Tibial nerve (tissue), 4 donors: Measurements from ENCODE around the gene NR4A3. TPM values are rescaled to one million over a fixed set of nuclear protein-coding genes. Genes with fewer than 3 reads are reported as not detected.

Experiments used
- DNase-seq, 2 donors: peaks; one replicate each; pipeline ENCODE4 v3.0.0-alpha.2; 2019; ENCODE audit warnings: low spot score in 2 of 2
- H3K27ac ChIP-seq, 4 donors: fragments of 200-600 bp; sonication (generic) in 3 of 4; one replicate each; pipeline ENCODE4 v1.5.1; 2017 to 2019; ENCODE audit warnings: mild to moderate bottlenecking in 1 of 4
- H3K27me3 ChIP-seq, 2 donors: fragments of 200-600 bp; sonication (generic) in 1 of 2; one replicate each; pipeline versions ENCODE4 v1.5.1 to v1.6.0; 2017 to 2019
- H3K36me3 ChIP-seq, 3 donors: fragments of 200-600 bp; sonication (generic); one replicate each; pipeline ENCODE4 v1.5.1; 2018 to 2019
- H3K4me1 ChIP-seq, 4 donors: fragments of 200-600 bp; sonication (generic) in 3 of 4; one replicate each; pipeline ENCODE4 v1.5.1; 2017 to 2019
- H3K4me3 ChIP-seq, 4 donors: fragments of 200-600 bp; sonication (generic) in 3 of 4; one replicate each; pipeline ENCODE4 v1.5.1; 2017 to 2019; ENCODE audit warnings: mild to moderate bottlenecking in 1 of 4, moderate library complexity in 1 of 4
- H3K9me3 ChIP-seq, 4 donors: fragments of 200-600 bp; sonication (generic) in 3 of 4; one replicate each; pipeline ENCODE4 v1.5.1; 2017 to 2019
- EP300 ChIP-seq, 2 donors: sonication (generic); formaldehyde crosslinking; IDR thresholded peaks; one replicate each; pipeline ENCODE4 v1.6.1; 2017; ENCODE audit warnings: antibody characterized with exemption in 2 of 2, mild to moderate bottlenecking in 1 of 2
- POLR2A ChIP-seq, 2 donors: fragments of 450-650 bp; IDR thresholded peaks; one replicate each; pipeline ENCODE4 v1.6.1; 2017; ENCODE audit warnings: antibody characterized with exemption in 2 of 2, mild to moderate bottlenecking in 2 of 2, moderate library complexity in 2 of 2
- WGBS, 2 donors: methylation state at CpG; one replicate each; pipeline ENCODE4 v1.1.5; 2018; 5-methylcytosine and 5-hydroxymethylcytosine counted together
- total RNA-seq, 4 donors: library from RNA; depleted of rRNA; stranded (reverse); fragments of >200 nt; gene quantifications; one replicate each; pipeline ENCODE4 v1.1.0, GENCODE V29; 2016
- TF ChIP-seq, protein P1 (sequence below), 5 experiments: fragments of 200-600 bp in 3 of 5; fragments of 450-650 bp in 2 of 5; sonication (generic) in 3 of 5; IDR thresholded peaks; one replicate each; pipeline ENCODE4 v1.5.1; 2016 to 2019; ENCODE audit warnings: antibody characterized with exemption in 5 of 5, mild to moderate bottlenecking in 3 of 5, moderate library complexity in 2 of 5

The NR4A3 gene
- total RNA-seq, 4 donors from 2014 or later: 3.0 to 12.7 (median 4.8) TPM

GRCh38 chr9:99881769-99882168 lies 60.1 kb downstream of the NR4A3 start:
- no peak for TF ChIP-seq EP300 (IDR thresholded peaks at IDR 0.05)
- TF ChIP-seq, protein P1, sequence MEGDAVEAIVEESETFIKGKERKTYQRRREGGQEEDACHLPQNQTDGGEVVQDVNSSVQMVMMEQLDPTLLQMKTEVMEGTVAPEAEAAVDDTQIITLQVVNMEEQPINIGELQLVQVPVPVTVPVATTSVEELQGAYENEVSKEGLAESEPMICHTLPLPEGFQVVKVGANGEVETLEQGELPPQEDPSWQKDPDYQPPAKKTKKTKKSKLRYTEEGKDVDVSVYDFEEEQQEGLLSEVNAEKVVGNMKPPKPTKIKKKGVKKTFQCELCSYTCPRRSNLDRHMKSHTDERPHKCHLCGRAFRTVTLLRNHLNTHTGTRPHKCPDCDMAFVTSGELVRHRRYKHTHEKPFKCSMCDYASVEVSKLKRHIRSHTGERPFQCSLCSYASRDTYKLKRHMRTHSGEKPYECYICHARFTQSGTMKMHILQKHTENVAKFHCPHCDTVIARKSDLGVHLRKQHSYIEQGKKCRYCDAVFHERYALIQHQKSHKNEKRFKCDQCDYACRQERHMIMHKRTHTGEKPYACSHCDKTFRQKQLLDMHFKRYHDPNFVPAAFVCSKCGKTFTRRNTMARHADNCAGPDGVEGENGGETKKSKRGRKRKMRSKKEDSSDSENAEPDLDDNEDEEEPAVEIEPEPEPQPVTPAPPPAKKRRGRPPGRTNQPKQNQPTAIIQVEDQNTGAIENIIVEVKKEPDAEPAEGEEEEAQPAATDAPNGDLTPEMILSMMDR (IDR thresholded peaks at IDR 0.05): no peak
- Histone ChIP-seq H3K27ac (no peak overlapping the region), H3K4me3 (no peak overlapping the region), H3K36me3 (no peaks in the 10 kb centered on the region), H3K27me3 (no peaks in the 10 kb centered on the region), H3K9me3 (no peaks in the 10 kb centered on the region), H3K4me1 (no peaks in the 10 kb centered on the region)
- DNase-seq: no peak

DNA sequence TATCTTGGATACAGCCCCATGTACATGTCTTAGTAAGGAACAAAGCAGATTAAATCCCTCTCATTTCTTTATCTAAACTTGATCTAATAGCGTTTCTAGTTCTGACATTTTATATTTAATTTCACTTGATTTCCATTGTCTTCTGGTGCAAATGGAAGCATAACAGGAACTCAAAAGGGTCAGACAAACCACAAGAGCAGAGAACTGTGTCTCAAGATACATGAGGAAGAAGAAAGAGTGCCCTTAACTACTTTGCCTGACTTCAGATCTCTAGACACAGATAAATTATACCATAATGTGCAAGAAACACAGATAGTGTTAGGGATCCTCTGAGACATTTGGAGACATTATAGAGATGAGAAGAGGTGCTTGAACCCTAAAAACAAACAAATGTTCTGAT lies 64.1 kb downstream of the NR4A3 start:
- H3K4me3 ChIP-seq: no peak overlapping the region
- WGBS, 2 donors: 44 to 67% methylated on average over 1 of the region's 1 CpG
- H3K36me3 ChIP-seq: no peaks in the 10 kb centered on the region
- H3K27ac ChIP-seq: no peak overlapping the region
- no peaks in the 10 kb centered on the region for H3K4me1 ChIP-seq
- H3K9me3 ChIP-seq: no peaks in the 10 kb centered on the region
- TF ChIP-seq EP300 (IDR thresholded peaks at IDR 0.05): no peak
- TF ChIP-seq, protein P1 (IDR thresholded peaks at IDR 0.05): no peak
- TF ChIP-seq POLR2A (IDR thresholded peaks at IDR 0.05): no peak
- DNase-seq: no peak
- no peaks in the 10 kb centered on the region for H3K27me3 ChIP-seq

GRCh38 chr9:99889120-99889519 lies 67.4 kb downstream of the NR4A3 start:
- Histone ChIP-seq H3K36me3 (no peaks in the 10 kb centered on the region), H3K27ac (no peak overlapping the region), H3K4me1 (no peaks in the 10 kb centered on the region), H3K27me3 (no peaks in the 10 kb centered on the region), H3K9me3 (no peaks in the 10 kb centered on the region), H3K4me3 (no peak overlapping the region)
- WGBS, 2 donors: 79 to 100% methylated on average over 1 of the region's 1 CpG
- TF ChIP-seq EP300 (IDR thresholded peaks at IDR 0.05) (no peak), POLR2A (IDR thresholded peaks at IDR 0.05) (no peak)
- TF ChIP-seq, protein P1 (IDR thresholded peaks at IDR 0.05): no peak
- no peak for DNase-seq

GRCh38 chr9:99894826-99895225 lies 73.1 kb downstream of the NR4A3 start:
- WGBS, 2 donors: 31 to 38% methylated on average over 2 of the region's 2 CpGs
- H3K27me3 ChIP-seq: no peaks in the 10 kb centered on the region
- H3K27ac ChIP-seq: no peak overlapping the region

DNA sequence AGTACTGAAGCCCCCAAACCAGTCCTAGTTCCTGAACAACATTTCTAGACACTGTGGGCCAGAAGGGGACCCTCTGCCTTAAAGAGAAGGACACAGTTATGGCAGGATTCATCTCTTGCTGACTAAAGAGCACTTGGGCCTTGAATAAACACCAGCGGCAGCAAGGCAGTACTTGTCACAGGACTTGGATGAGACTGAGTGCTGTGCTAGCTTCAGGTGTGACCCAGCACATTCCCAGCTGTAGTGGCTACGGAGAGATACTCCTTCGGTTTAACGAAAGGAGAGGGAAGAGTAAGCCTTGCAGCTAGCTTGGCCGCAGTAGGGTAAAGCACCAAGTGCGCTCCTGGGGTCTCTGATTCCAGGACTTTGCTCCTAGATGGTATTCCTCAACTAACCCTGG lies 73.8 kb downstream of the NR4A3 start:
- H3K4me3 ChIP-seq: no peak overlapping the region
- H3K36me3 ChIP-seq: no peaks in the 10 kb centered on the region
- DNase-seq: no peak
- no peak overlapping the region for H3K27ac ChIP-seq
- H3K4me1 ChIP-seq: no peaks in the 10 kb centered on the region
- no peaks in the 10 kb centered on the region for H3K27me3 ChIP-seq
- no peaks in the 10 kb centered on the region for H3K9me3 ChIP-seq
- TF ChIP-seq EP300 (IDR thresholded peaks at IDR 0.05) (no peak), POLR2A (IDR thresholded peaks at IDR 0.05) (no peak)
- TF ChIP-seq, protein P1 (IDR thresholded peaks at IDR 0.05): no peak
- WGBS, 2 donors: 93 to 97% methylated on average over 6 of the region's 6 CpGs

More at GRCh38 chr9:99894826-99895225, 73.1 kb downstream of the NR4A3 start:
- TF ChIP-seq, protein P1 (IDR thresholded peaks at IDR 0.05): no peak
- no peak for TF ChIP-seq POLR2A (IDR thresholded peaks at IDR 0.05)
- no peak for TF ChIP-seq EP300 (IDR thresholded peaks at IDR 0.05)
- Histone ChIP-seq H3K4me3 (no peak overlapping the region), H3K36me3 (no peaks in the 10 kb centered on the region), H3K9me3 (no peaks in the 10 kb centered on the region), H3K4me1 (no peaks in the 10 kb centered on the region)
- no peak for DNase-seq
